NCI-H748 treated with DMSO at 0.1 percent for 48 hours (cell line): Measurements from ENCODE around the gene LCA5.
A peak's percentile ranks its signal among the peaks of the same experiment; 100 is the strongest.
"Not testable (repeated sequence)": the region's sequence is repeated elsewhere in the genome, so short reads cannot be mapped to it uniquely, and the experiment has no call there.

Source experiments
- DNase-seq: peaks from one replicate; lab custom pipeline; 2025; lab: John Stamatoyannopoulos, UW

Gene LCA5

DNA sequence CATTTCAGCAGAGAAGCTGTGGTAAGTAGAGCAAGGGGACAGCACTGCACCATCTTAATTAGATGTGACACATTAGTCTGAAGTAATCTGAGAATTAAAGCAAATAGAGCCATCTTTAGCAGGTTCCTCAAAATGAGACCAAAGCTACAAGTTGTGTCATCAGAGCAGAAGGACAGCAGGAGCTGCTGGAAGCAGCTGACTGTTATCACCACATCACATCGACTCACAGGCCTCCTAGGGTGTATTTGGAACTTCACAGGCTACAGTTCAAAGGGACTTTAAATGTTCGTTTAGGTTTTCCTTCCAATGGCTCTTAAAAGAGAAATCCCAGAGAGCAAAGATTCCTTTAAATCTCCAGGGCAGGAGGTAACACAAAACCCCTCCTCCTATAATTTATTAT, 69.5 kb downstream of the LCA5 start:
- DNase-seq, result no peak

DNA sequence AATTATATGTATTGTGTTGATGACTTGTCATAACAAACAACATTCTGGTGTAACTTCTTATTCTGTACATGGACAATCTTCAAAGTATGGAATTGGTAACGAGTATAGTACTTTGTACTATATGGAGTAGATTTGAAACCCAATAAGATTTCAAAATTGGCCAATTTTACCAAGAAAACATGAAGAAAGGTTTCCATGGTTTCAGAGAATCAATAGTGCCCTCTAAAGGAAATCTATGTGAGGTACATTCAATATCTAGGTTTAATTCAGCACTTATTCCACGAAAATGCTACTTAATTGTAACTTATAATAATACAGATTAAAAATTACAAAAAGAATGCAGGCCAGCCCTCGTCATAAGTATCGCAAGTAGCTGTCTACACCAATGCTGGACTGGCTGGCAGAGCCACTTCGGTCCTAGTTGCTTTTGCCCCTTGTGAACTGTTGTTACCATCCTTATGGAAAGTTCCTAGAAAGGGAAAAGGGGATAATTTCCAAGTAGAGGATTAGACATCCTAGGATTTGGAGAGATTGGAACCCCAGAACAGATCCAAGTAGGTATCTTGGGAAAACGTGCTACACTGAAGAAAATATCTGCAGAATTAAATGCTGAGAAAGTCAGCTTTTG, 70.9 kb downstream of the LCA5 start:
- peak; percentile 46 for DNase-seq

DNA sequence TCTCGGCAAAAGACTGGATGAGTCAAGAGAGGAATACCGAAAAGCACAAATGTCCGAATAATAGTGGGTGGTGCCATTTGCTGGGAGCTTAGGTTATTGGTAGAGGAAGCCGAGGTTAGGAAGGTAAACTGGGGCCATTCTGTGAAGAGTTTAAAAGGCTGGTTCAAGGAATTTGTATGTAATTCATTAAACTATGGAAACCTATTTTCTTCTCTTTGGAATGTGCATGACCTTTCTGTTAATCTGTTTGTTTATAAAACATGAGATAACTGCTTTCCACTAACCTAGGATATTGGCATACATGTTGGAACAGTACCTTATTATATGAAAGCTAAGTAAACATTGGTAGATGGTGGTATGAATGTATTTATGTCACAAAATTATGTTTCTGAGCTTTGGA, 71.8 kb downstream of the LCA5 start:
- no peak for DNase-seq

DNA sequence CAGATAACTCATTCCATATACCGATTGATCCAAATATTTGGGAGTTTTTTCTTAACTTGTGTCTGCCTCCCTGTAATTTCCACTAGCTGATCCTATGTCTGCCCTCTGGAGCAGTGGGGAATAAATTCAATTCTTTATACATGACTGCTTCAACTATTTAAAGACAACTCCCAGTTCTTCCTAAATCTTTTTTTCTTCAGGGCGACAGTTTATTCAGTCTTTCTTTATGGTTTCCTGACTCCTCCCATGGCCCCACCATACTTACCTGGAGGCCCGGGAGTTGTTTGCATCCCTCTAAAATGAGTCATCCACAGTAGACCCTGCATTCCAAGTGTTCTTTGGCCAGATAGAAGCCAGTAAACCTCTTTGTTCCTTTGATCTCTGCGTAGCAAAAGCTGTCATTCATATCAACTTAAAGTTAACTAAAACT, 73.6 kb downstream of the LCA5 start:
- DNase-seq, result no peak

DNA sequence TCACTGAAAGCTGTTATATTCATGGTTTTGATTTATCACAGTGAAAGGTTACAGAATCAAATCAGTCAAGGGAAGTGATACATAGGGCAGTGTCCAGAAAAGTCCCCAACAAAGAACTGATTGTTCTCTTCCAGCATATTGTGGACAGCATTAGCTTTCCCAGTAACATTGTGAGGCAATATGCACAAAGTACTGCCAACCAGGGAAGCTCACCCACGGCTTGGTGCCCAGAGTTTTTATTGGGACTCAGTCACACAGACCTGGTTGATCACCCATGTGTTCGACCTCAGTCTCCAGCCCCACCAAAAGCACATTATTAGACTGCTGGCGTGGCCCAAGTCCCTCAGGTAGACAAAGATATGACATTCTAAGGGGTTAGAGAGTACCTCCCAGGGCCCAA, 76.0 kb downstream of the LCA5 start:
- DNase-seq, result no peak

DNA sequence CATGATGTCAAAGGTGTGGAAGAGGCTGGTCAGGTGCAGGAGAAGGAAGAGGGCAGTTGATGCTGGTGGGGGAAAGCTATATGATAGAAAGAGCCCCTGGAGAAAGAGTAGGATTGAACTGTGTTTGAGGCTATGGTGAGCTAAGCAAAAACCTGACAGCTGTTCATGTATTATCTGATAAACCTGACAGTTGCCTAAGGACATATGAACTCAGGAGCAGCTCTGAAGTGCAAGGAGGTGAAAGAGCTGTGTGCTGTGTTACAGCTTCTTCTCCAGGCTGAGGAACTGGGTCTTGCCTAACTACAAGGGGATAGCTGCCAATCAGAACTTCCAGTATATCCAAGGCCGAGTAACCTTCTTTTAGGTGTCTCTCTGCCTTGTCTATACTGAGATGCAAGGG, 81.8 kb downstream of the LCA5 start:
- no peak for DNase-seq

DNA sequence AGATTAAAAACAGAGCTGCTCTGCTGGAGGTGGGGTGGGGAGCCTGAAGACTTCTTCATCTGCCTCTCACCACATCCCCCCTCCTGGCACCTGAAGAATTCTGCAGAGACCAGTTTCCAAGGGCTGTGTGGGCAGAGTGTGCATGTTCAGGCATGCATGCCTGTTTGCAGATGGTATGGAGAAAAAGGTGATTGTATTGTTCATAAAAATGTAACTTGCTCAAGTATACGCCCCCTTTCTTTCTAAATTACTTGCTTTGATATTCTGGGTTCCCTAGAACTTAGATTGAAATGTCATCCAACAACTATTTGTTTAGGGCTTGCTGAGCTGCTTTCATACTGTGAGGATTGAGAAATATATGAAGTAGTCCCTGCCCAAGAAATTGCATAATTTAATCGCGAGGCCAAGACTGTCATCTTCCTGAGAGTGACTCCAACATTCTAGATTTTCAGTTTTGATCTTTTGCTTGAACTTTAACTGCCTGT, 83.6 kb downstream of the LCA5 start:
- no peak for DNase-seq

DNA sequence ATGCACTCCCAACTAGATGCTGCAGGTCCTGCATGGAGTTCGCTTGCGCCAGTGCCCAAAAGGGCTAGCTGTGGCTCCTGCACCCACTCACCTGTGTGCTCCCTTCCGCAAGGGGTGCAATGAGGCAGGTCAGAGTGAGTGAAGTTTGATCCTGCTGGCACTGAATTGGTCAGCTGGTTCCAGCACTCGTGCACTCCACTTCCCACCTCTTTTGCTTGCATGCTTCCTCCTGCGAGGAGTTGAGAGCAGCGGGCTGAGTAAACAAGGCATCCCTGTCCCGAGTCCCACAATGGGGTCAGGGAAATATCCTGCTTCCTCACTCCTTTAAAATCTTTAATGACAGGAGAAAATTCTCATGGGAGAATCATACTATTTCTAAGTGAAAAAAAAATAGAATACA, 86.2 kb downstream of the LCA5 start:
- DNase-seq, result no peak

DNA sequence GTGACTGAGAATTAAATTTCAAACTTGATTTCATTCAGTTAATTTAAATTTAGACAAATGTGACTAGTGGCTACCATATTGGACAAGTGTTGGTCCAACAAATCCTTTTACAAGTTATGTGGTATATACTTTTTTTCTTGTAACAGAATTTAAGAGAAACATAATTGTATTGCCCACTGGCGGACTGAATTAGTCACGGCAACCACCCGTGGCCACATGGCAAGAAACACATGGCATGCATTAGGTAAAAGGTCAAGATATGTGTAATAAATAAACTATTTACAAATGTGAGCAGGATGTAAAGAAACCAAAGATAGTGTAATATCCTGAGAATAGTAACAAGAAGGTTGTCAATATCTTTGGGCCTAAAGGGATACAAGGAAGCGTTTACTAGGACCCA, 91.2 kb downstream of the LCA5 start:
- no peak for DNase-seq

DNA sequence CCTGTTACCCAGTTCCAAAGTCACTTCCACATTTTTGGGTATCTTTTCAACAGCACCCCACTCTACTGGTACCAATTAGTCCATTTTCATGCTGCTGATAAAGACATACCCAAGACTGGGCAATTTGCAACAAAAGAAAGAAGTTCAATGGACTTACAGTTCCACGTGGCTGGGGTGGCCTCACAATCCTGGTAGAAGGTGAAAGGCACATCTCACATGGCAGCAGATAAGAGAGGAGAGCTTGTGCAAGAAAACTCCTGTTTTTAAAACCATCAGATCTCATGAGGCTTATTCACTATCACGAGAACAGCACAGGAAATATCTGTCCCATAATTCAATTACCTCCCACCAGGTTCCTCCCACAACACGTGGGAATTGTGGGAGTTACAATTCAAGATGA, 93.4 kb downstream of the LCA5 start:
- not testable (repeated sequence) for DNase-seq

DNA sequence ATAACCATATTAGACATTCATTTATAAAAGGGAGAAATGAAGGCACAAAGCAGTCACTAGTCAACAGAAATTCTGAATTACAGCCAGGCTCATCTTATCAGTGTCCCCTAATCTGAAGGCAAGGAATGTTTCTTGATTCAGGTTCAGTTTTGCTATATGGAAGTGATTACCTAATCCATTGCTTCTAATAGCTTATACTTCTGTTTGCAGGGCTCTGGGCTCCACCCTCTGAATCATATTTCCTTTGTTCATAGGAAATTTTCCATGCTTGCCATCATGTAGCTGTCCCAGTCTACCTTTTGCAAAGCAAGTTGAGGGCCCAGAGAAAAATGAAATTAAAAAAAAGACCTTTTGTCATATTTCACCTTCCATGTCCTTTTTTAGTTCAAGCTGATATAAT, 96.0 kb downstream of the LCA5 start:
- DNase-seq, result no peak

DNA sequence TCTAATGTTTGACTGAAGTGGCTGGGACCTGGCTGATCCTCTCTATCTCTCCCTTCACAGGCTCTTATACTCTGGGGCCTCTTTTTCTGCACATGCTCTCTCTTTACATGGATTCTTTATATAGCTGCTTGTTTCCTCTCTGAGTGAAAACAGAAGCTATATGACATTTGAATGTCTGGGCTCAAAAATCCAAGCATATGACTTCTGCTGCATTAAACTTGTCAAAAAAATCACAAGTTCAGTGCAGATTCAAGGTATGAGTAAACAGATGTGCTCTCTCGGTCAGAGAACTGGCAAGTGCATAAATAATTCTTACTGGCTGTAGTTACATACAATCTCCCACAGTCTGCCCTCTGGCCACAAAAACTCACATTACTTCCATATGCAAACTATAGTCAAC, 96.6 kb downstream of the LCA5 start:
- no peak for DNase-seq

DNA sequence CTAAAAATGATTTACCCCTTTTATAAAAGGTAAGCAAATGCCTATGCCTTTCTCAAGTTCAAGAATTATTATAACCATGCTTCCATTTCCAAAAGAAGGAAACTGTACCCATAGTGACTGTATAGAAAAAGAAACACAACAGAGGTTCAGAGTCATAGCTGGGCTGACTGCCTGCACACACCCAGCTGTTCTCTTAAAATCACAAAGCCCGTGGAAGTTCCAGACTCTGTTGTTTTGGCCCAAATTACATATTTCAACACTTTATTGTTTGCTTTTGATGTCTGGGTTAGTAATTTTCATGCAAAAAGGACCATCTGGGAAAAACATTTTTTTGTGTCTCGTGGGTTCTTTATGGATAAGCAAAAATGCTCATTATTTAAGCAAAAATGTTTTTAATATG, 99.2 kb downstream of the LCA5 start:
- no peak for DNase-seq

DNA sequence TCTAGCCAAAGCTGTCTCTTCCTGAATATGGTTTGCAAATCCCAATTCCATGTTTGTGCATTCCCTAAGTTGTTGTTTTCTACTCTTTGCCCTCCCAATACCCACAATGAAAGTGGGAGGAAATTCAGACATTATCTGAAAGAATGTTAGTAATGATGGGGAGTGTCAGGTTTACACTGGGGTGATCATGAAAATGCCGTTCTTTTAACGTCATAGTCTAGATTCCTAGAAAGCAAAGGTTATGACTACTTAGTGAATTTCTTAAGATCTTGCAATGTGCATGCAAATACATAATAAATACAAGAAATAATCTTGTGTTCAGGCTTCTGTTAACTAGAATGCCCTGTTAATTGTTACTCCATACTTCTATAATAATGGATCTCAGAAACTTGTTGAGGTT, 101.0 kb downstream of the LCA5 start:
- DNase-seq, result no peak

DNA sequence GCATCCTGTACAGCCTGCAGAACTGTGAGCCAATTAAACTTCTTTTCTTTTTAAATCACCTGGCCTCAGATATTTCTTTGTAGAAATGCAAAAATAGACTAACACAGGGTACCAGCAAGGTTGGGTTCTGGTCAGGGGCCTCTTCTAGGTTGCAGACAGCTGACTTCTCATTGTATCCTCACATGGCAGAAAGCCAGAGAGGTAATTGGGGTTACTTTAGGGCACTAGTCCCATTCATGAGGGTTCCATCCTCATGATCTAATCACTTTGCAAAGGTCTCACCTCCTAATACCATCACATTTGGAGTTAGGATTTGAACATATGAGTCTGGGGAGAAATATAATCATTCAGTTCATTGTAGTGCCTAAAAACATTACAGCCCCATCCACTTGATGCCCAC, 101.5 kb downstream of the LCA5 start:
- no peak for DNase-seq
